Retinal pigment epithelial cell (primary cell): ENCODE results near the gene DMTF1.
"Not testable (repeated sequence)": the region's sequence is repeated elsewhere in the genome, so short reads cannot be mapped to it uniquely, and the experiment has no call there.

Source experiments
- DNase-seq: peaks from one replicate; pipeline ENCODE4 v3.0.0-alpha.2; 2010; ENCODE audit warnings: low read depth
- H3K4me3 ChIP-seq: 2 replicates; pipeline ENCODE4 v1.5.1; 2011; ENCODE audit warnings: mild to moderate bottlenecking, low read length, control low read depth, moderate library complexity
- TF ChIP-seq, protein P1 (sequence below): conservative IDR thresholded peaks from 2 replicates; pipeline ENCODE4 v1.5.1; 2011; ENCODE audit warnings: low read depth, low read length, control low read depth, inconsistent platforms

The DMTF1 gene

DNA sequence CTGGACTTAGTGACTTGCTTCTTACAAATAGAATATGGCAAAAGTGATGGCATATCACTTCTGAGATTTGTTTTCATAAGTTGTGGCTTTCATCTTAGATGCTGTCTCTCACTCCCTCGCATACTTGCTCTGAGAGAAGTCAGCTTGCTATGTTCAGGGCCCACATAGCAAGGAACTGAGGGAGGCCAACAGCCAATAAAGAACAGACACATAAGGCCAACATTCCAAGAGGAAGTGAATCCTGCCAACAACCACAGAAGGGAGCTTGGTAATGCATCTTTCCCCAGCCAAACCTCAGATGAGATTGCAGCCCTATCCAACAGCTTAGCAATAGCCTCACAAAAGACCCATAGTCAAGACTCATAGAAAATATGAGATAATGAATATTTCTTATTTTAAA is 39.2 kb upstream of the DMTF1 start:
- no peak for DNase-seq
- TF ChIP-seq, protein P1, sequence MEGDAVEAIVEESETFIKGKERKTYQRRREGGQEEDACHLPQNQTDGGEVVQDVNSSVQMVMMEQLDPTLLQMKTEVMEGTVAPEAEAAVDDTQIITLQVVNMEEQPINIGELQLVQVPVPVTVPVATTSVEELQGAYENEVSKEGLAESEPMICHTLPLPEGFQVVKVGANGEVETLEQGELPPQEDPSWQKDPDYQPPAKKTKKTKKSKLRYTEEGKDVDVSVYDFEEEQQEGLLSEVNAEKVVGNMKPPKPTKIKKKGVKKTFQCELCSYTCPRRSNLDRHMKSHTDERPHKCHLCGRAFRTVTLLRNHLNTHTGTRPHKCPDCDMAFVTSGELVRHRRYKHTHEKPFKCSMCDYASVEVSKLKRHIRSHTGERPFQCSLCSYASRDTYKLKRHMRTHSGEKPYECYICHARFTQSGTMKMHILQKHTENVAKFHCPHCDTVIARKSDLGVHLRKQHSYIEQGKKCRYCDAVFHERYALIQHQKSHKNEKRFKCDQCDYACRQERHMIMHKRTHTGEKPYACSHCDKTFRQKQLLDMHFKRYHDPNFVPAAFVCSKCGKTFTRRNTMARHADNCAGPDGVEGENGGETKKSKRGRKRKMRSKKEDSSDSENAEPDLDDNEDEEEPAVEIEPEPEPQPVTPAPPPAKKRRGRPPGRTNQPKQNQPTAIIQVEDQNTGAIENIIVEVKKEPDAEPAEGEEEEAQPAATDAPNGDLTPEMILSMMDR, result no peak
- H3K4me3 ChIP-seq, result no peak overlapping the region

DNA sequence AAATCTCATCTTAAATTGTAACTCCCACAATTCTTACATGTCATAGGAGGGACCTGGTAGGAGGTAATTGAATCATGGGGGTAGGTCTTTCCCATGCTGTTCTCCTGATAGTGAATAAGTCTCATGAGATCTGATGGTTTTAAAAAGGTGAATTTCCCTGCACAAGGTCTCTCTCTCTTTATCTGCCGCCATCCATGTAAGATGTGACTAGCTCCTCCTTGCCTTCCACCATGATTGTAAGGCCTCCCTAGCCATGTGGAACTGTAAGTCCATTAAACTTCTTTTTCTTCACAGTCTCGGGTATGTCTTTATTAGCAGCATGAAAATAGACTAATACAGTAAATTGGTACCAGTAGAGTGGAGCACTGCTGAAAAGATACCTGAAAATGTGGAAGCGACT is 38.3 kb upstream of the DMTF1 start:
- DNase-seq, H3K4me3 ChIP-seq: not testable (repeated sequence)

GRCh38 chr7:87115772-87116171 is 36.5 kb upstream of the DMTF1 start:
- not testable (repeated sequence) for H3K4me3 ChIP-seq

GRCh38 chr7:87116315-87116714 is 35.9 kb upstream of the DMTF1 start:
- DNase-seq, result no peak
- TF ChIP-seq, protein P1, result no peak
- H3K4me3 ChIP-seq, result no peak overlapping the region

More at GRCh38 chr7:87115772-87116171, 36.5 kb upstream of the DMTF1 start:
- not testable (repeated sequence) for DNase-seq

- H3K4me3 ChIP-seq, result no peak overlapping the region
- TF ChIP-seq, protein P1, result no peak
- no peak for DNase-seq
Measured at GRCh38 chr7:87119581-87119980, 32.7 kb upstream of the DMTF1 start.

- TF ChIP-seq, protein P1, result no peak
- no peak overlapping the region for H3K4me3 ChIP-seq
- DNase-seq, result no peak
Measured at GRCh38 chr7:87123105-87123504, 29.1 kb upstream of the DMTF1 start.

- H3K4me3 ChIP-seq, result no peak overlapping the region
- no peak for DNase-seq
- TF ChIP-seq, protein P1, result no peak
Measured at GRCh38 chr7:87127019-87127418, 25.2 kb upstream of the DMTF1 start.

DNA sequence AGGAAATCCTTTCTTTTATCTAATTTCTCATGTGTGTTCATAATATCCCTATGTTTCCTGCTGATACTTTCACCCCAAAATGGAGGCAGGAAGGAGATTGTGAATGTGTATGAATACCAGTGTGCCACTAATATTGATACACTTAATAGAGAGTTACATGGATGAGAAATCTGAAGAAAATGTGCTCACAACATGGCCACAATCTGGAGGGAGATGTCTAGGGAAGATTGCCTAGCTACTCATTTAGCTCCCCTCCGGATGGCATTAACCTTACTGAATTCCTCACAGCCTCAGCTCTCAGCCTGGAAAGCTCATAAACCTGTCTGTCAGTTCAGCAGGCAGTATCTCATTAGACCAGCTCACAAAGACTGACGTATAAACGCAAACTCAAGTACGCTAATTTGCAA is 23.4 kb upstream of the DMTF1 start:
- TF ChIP-seq, protein P1, result no peak
- DNase-seq, result no peak
- H3K4me3 ChIP-seq, result no peak overlapping the region
